SK-N-SH (cell line): ENCODE data around the gene ASIC3. TPM values are rescaled to one million over a fixed set of nuclear protein-coding genes. Genes with fewer than 3 reads are reported as not detected.

Experiments used
- CTCF ChIA-PET: fragments of 300-600, 350-600 bp; formaldehyde crosslinking; extraction: SDS; loops from one replicate; lab custom pipeline; 2021; lab: Yijun Ruan, JAX
- POLR2A ChIA-PET: fragments of 350-600 bp; sonication (Branson Sonifier 250); formaldehyde crosslinking; extraction: SDS; loops from one replicate; lab custom pipeline; 2020; ENCODE audit warnings: antibody characterized with exemption, inconsistent platforms; lab: Yijun Ruan, JAX
- DNase-seq: peaks from one replicate; pipeline ENCODE4 v3.0.0; 2012
- H2AFZ ChIP-seq: fragments of 200-600 bp; sonication (generic); 2 replicates; pipeline ENCODE4 v1.8.1; 2016; ENCODE audit warnings: antibody characterized with exemption, mild to moderate bottlenecking, low read depth
- H3F3A ChIP-seq: fragments of 200-600 bp; sonication (generic); replicated peaks from 2 replicates; pipeline ENCODE3; 2016; ENCODE audit warnings: antibody characterized with exemption, mild to moderate bottlenecking; ENCODE audit not compliant: insufficient read depth
- H3K27ac ChIP-seq, 2 experiments: fragments of 200-500 bp in 1 of 2; fragments of 200-600 bp in 1 of 2; sonication (Bioruptor generic) in 1 of 2; sonication (generic), shearing (Covaris generic) in 1 of 2; 2 replicates each; pipeline versions ENCODE4 v1.5.1 to v1.6.1; 2014 to 2016; ENCODE audit warnings: low read depth in 2 of 2, inconsistent platforms in 1 of 2, low read length in 1 of 2, mild to moderate bottlenecking in 1 of 2, mixed read lengths in 1 of 2
- H3K27me3 ChIP-seq: fragments of 200-600 bp; sonication (generic), shearing (Covaris generic); 2 replicates; pipeline ENCODE4 v1.6.1; 2016; ENCODE audit warnings: mixed run types; ENCODE audit not compliant: insufficient read depth
- H3K36me3 ChIP-seq, 2 experiments: fragments of 200-500 bp in 1 of 2; fragments of 200-600 bp in 1 of 2; sonication (Bioruptor generic) in 1 of 2; sonication (generic) in 1 of 2; replicated peaks in 1 of 2; 2 replicates each; pipeline versions ENCODE3 to v1.5.1; 2014 to 2016; ENCODE audit warnings: low read length in 1 of 2, mild to moderate bottlenecking in 1 of 2; ENCODE audit not compliant: insufficient read depth in 2 of 2, control insufficient read depth in 1 of 2
- H3K4me1 ChIP-seq, 2 experiments: fragments of 200-500 bp in 1 of 2; fragments of 200-600 bp in 1 of 2; sonication (Bioruptor generic) in 1 of 2; sonication (generic), shearing (Covaris generic) in 1 of 2; 2 replicates each; pipeline versions ENCODE4 v1.5.1 to v1.6.1; 2014 to 2016; ENCODE audit warnings: low read depth in 1 of 2, low read length in 1 of 2, mixed run types in 1 of 2; ENCODE audit not compliant: insufficient read depth in 2 of 2, control insufficient read depth in 1 of 2
- H3K4me2 ChIP-seq: fragments of 200-600 bp; sonication (generic), shearing (Covaris generic); 2 replicates; pipeline ENCODE4 v1.6.1; 2017; ENCODE audit warnings: mixed run types
- H3K4me3 ChIP-seq, 2 experiments: fragments of 200-500 bp in 1 of 2; fragments of 200-600 bp in 1 of 2; sonication (Bioruptor generic) in 1 of 2; sonication (generic), shearing (Covaris generic) in 1 of 2; 2 replicates each; pipeline versions ENCODE4 v1.5.1 to v1.8.1; 2014 to 2016; ENCODE audit warnings: low read depth in 2 of 2, inconsistent platforms in 1 of 2, low read length in 1 of 2, mild to moderate bottlenecking in 1 of 2, mixed read lengths in 1 of 2, moderate library complexity in 1 of 2
- H3K79me2 ChIP-seq: fragments of 200-600 bp; sonication (generic); 2 replicates; pipeline ENCODE4 v1.8.1; 2017; ENCODE audit warnings: mild to moderate bottlenecking; ENCODE audit not compliant: insufficient read depth
- H3K9ac ChIP-seq: fragments of 200-600 bp; sonication (generic); 2 replicates; pipeline ENCODE4 v1.6.1; 2017; ENCODE audit warnings: mixed run types
- H3K9me2 ChIP-seq: fragments of 200-600 bp; sonication (generic); 2 replicates; pipeline ENCODE4 v1.6.1; 2017; ENCODE audit warnings: mixed run types
- H3K9me3 ChIP-seq: fragments of 200-600 bp; sonication (generic); 2 replicates; pipeline ENCODE4 v1.6.1; 2017; ENCODE audit warnings: mixed run types, mild to moderate bottlenecking, moderate library complexity
- H4K20me1 ChIP-seq: fragments of 200-600 bp; sonication (generic); 2 replicates; pipeline ENCODE4 v1.6.1; 2017; ENCODE audit warnings: mild to moderate bottlenecking, mixed run types; ENCODE audit not compliant: insufficient read depth
- EP300 ChIP-seq, 2 experiments: IDR thresholded peaks; 2 replicates each; pipeline versions ENCODE4 v1.4.0 to v1.6.1; 2012; ENCODE audit warnings: borderline replicate concordance in 1 of 2, low read depth in 1 of 2, low read length in 1 of 2
- EZH2phosphoT487 ChIP-seq: fragments of 200-600 bp; sonication (generic); IDR thresholded peaks from 2 replicates; pipeline ENCODE4 v1.6.1; 2017; ENCODE audit warnings: low read depth, mixed run types, mild to moderate bottlenecking, antibody characterized with exemption, moderate library complexity, borderline replicate concordance
- MXI1 ChIP-seq: IDR thresholded peaks from 2 replicates; pipeline ENCODE4 v1.6.1; 2012; ENCODE audit warnings: mild to moderate bottlenecking, low read depth, low read length, improper control_type of control experiment
- NFIC ChIP-seq: IDR thresholded peaks from 2 replicates; pipeline ENCODE4 v1.4.0; 2012; ENCODE audit warnings: borderline replicate concordance
- NRF1 ChIP-seq: IDR thresholded peaks from 2 replicates; pipeline ENCODE4 v1.6.1; 2012; ENCODE audit warnings: low read depth, mild to moderate bottlenecking, low read length
- POLR2AphosphoS5 ChIP-seq: IDR thresholded peaks from 2 replicates; pipeline ENCODE4 v1.6.1; 2012; ENCODE audit warnings: low read depth, low read length
- RAD21 ChIP-seq: IDR thresholded peaks from 2 replicates; pipeline ENCODE4 v1.6.1; 2012; ENCODE audit warnings: mild to moderate bottlenecking, low read length
- RCOR1 ChIP-seq: fragments of 150-350 bp; IDR thresholded peaks from 2 replicates; pipeline ENCODE4 v1.6.1; 2017; ENCODE audit warnings: antibody characterized with exemption, low read length
- RFX5 ChIP-seq: IDR thresholded peaks from 2 replicates; pipeline ENCODE4 v1.6.1; 2012; ENCODE audit warnings: mild to moderate bottlenecking, improper control_type of control experiment, low read length
- TAF1 ChIP-seq: IDR thresholded peaks from 2 replicates; pipeline ENCODE4 v1.6.1; 2012; ENCODE audit warnings: low read depth, mild to moderate bottlenecking, low read length, moderate library complexity, borderline replicate concordance
- YY1 ChIP-seq: IDR thresholded peaks from 2 replicates; pipeline ENCODE4 v1.4.0; 2012; ENCODE audit warnings: low read depth, mild to moderate bottlenecking
- WGBS: methylation state at CpG from one replicate; pipeline ENCODE4 v1.1.6; 2017; ENCODE audit warnings: low lambda C conversion rate; 5-methylcytosine and 5-hydroxymethylcytosine counted together
- polyA plus RNA-seq, 3 experiments: library from polyadenylated mRNA; depleted of rRNA; stranded (reverse); fragments of >200 nt; gene quantifications; 2 replicates each; pipeline ENCODE4 v1.2.3, GENCODE V29; 2012
- TF ChIP-seq, protein P1 (sequence below): fragments of 150-350 bp; IDR thresholded peaks from 2 replicates; pipeline ENCODE4 v1.6.1; 2017; ENCODE audit warnings: antibody characterized with exemption, low read length, low read depth, borderline replicate concordance
- TF ChIP-seq, protein P2 (sequence below): IDR thresholded peaks from 2 replicates; pipeline ENCODE4 v1.4.0; 2012; ENCODE audit warnings: low read depth, borderline replicate concordance
- TF ChIP-seq, protein P3 (sequence below): IDR thresholded peaks from 2 replicates; pipeline ENCODE4 v1.6.1; 2012; ENCODE audit warnings: mild to moderate bottlenecking, low read depth, low read length, moderate library complexity
- TF ChIP-seq, protein P4 (sequence below): IDR thresholded peaks from 2 replicates; pipeline ENCODE4 v1.4.0; 2012; ENCODE audit warnings: low read depth, borderline replicate concordance
- TF ChIP-seq, protein P5 (sequence below): IDR thresholded peaks from 2 replicates; pipeline ENCODE4 v1.4.0; 2012; ENCODE audit warnings: low read depth

Gene ASIC3
- polyA plus RNA-seq, 1 of the 3 experiments (the other 2 are of a cell fraction), result 4.5 TPM

DNA sequence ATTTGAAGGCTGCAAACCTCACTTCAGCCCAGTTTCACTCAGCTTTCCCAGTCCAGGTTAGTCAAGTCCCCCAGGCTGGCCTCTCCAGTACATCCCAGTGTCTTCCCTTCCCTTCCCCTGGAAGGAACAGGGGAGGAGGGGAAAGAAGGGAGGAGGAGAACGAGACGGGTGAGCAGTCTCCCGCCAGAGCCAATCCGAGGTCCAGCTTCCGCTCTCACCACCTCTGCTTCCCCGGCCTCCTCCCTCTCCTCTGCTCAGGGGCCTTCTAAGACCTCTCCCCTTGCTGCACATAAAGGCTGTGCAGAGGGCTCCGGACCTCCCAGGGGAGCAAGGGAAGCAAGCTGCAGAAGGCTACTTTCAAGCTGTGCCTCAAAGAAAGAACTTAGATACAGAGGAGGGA, 28.1 kb upstream of the ASIC3 start:
- H3K9me3 ChIP-seq, result no peaks in the 10 kb centered on the region
- no peak for DNase-seq

DNA sequence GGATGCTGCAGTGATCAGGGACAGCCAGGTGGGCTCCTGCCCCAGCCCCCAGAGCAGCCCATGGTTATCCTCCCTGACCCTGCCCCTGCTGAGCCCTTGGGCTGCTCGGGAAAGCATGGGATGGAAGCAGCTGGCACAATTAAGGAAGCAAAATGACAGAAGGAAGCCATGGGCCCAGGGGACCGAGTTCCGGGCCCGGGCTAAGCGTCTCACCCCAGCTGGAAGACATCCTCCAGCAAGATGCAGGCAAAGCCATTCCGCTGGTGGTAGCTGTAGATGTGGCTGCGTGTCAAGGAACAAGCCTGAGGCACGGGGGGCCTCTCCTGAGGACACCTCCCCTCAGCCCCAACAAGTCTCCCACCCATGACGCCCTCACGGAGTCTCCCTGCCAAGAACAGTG, 25.1 kb upstream of the ASIC3 start:
- Histone ChIP-seq H3K4me2 (no peak overlapping the region), H3K9me3 (no peaks in the 10 kb centered on the region), H3K27ac (no peak overlapping the region), H2AFZ (no peak overlapping the region), H3K9ac (no peak overlapping the region), H3K9me2 (no peaks in the 10 kb centered on the region), H3K79me2 (no peaks in the 10 kb centered on the region), H3K27me3 (peaks cover 15% of the 10 kb centered on the region; the same call in 1 of the 2 replicates), H4K20me1 (no peaks in the 10 kb centered on the region), H3K4me1 (peaks cover 0 to 11% of the 10 kb centered on the region in 2 experiments; a peak in 1 of 4 replicates), H3K4me3 (no peak overlapping the region), H3K36me3 (no peaks in the 10 kb centered on the region), H3F3A (no peaks in the 10 kb centered on the region)
- ChIA-PET POLR2A (interaction anchor here (0.6 kb wide), 1 partner anchor 12 kb away, joined by 3 read pairs; no protein-coding TSS in a partner anchor), CTCF (interaction anchor here (1.0 to 8.3 kb wide), 6 partner anchors 10 to 244 kb away, joined by 3 to 107 read pairs (median 7); no protein-coding TSS in a partner anchor)
- no peak for DNase-seq
- 74% methylated on average over 10 of the region's 10 CpGs for WGBS
- no peak for TF ChIP-seq NFIC
- no peak for TF ChIP-seq NRF1
- TF ChIP-seq, protein P1, sequence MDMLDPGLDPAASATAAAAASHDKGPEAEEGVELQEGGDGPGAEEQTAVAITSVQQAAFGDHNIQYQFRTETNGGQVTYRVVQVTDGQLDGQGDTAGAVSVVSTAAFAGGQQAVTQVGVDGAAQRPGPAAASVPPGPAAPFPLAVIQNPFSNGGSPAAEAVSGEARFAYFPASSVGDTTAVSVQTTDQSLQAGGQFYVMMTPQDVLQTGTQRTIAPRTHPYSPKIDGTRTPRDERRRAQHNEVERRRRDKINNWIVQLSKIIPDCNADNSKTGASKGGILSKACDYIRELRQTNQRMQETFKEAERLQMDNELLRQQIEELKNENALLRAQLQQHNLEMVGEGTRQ, result no peak
- no peak for TF ChIP-seq TAF1
- TF ChIP-seq RAD21, result no peak
- no peak for TF ChIP-seq POLR2AphosphoS5
- TF ChIP-seq, protein P2, sequence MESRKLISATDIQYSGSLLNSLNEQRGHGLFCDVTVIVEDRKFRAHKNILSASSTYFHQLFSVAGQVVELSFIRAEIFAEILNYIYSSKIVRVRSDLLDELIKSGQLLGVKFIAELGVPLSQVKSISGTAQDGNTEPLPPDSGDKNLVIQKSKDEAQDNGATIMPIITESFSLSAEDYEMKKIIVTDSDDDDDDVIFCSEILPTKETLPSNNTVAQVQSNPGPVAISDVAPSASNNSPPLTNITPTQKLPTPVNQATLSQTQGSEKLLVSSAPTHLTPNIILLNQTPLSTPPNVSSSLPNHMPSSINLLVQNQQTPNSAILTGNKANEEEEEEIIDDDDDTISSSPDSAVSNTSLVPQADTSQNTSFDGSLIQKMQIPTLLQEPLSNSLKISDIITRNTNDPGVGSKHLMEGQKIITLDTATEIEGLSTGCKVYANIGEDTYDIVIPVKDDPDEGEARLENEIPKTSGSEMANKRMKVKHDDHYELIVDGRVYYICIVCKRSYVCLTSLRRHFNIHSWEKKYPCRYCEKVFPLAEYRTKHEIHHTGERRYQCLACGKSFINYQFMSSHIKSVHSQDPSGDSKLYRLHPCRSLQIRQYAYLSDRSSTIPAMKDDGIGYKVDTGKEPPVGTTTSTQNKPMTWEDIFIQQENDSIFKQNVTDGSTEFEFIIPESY, result no peak
- no peak for TF ChIP-seq EP300 (IDR thresholded peaks at IDR 0.05; ENCODE audit: borderline replicate concordance in 1 of 2, low read depth in 1 of 2, low read length in 1 of 2)
- TF ChIP-seq EZH2phosphoT487, result no peak

More for the DNA sequence above, 28.1 kb upstream of the ASIC3 start:
- no peaks in the 10 kb centered on the region for H3K9me2 ChIP-seq
- no peak overlapping the region for H3K4me3 ChIP-seq
- no peak overlapping the region for H3K27ac ChIP-seq
- H3K27me3 ChIP-seq, result peaks cover 15% of the 10 kb centered on the region; the same call in 1 of the 2 replicates
- POLR2A ChIA-PET, result no interaction called here
- H4K20me1 ChIP-seq, result no peaks in the 10 kb centered on the region
- H2AFZ ChIP-seq, result no peak overlapping the region
- no peaks in the 10 kb centered on the region for H3K79me2 ChIP-seq
- WGBS, result 79% methylated on average over 7 of the region's 7 CpGs
- H3K9ac ChIP-seq, result no peak overlapping the region
- TF ChIP-seq EZH2phosphoT487, result no peak
- TF ChIP-seq NFIC, result no peak
- TF ChIP-seq, protein P3, sequence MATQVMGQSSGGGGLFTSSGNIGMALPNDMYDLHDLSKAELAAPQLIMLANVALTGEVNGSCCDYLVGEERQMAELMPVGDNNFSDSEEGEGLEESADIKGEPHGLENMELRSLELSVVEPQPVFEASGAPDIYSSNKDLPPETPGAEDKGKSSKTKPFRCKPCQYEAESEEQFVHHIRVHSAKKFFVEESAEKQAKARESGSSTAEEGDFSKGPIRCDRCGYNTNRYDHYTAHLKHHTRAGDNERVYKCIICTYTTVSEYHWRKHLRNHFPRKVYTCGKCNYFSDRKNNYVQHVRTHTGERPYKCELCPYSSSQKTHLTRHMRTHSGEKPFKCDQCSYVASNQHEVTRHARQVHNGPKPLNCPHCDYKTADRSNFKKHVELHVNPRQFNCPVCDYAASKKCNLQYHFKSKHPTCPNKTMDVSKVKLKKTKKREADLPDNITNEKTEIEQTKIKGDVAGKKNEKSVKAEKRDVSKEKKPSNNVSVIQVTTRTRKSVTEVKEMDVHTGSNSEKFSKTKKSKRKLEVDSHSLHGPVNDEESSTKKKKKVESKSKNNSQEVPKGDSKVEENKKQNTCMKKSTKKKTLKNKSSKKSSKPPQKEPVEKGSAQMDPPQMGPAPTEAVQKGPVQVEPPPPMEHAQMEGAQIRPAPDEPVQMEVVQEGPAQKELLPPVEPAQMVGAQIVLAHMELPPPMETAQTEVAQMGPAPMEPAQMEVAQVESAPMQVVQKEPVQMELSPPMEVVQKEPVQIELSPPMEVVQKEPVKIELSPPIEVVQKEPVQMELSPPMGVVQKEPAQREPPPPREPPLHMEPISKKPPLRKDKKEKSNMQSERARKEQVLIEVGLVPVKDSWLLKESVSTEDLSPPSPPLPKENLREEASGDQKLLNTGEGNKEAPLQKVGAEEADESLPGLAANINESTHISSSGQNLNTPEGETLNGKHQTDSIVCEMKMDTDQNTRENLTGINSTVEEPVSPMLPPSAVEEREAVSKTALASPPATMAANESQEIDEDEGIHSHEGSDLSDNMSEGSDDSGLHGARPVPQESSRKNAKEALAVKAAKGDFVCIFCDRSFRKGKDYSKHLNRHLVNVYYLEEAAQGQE, result no peak
- TF ChIP-seq, protein P4, sequence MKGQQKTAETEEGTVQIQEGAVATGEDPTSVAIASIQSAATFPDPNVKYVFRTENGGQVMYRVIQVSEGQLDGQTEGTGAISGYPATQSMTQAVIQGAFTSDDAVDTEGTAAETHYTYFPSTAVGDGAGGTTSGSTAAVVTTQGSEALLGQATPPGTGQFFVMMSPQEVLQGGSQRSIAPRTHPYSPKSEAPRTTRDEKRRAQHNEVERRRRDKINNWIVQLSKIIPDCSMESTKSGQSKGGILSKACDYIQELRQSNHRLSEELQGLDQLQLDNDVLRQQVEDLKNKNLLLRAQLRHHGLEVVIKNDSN, result no peak
- no peak for TF ChIP-seq MXI1
- no peak for TF ChIP-seq RCOR1
- TF ChIP-seq RFX5, result no peak
- TF ChIP-seq, protein P5, sequence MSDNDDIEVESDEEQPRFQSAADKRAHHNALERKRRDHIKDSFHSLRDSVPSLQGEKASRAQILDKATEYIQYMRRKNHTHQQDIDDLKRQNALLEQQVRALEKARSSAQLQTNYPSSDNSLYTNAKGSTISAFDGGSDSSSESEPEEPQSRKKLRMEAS, result no peak
- TF ChIP-seq YY1, result no peak
- no peak for TF ChIP-seq NRF1
- no peak overlapping the region for H3K4me2 ChIP-seq
- peaks cover 0 to 15% of the 10 kb centered on the region in 2 experiments; a peak in 1 of 4 replicates for H3K4me1 ChIP-seq
- no peaks in the 10 kb centered on the region for H3F3A ChIP-seq
- H3K36me3 ChIP-seq, result no peaks in the 10 kb centered on the region
- CTCF ChIA-PET, result interaction anchor here (0.7 to 8.3 kb wide), 17 partner anchors 8 to 572 kb away, joined by 3 to 107 read pairs (median 17); partner anchors contain the start of genes ABCB8 and NOS3
